HG02610 (cell line): ENCODE measurements around the gene GZMM.

Source experiments
- ATAC-seq: cut with Tn5 transposase; IDR thresholded peaks from one replicate; pipeline ENCODE4 v1.9.1; 2021; ENCODE audit warnings: mild to moderate bottlenecking, moderate library complexity; ENCODE audit not compliant: unreplicated experiment

GZMM gene

DNA sequence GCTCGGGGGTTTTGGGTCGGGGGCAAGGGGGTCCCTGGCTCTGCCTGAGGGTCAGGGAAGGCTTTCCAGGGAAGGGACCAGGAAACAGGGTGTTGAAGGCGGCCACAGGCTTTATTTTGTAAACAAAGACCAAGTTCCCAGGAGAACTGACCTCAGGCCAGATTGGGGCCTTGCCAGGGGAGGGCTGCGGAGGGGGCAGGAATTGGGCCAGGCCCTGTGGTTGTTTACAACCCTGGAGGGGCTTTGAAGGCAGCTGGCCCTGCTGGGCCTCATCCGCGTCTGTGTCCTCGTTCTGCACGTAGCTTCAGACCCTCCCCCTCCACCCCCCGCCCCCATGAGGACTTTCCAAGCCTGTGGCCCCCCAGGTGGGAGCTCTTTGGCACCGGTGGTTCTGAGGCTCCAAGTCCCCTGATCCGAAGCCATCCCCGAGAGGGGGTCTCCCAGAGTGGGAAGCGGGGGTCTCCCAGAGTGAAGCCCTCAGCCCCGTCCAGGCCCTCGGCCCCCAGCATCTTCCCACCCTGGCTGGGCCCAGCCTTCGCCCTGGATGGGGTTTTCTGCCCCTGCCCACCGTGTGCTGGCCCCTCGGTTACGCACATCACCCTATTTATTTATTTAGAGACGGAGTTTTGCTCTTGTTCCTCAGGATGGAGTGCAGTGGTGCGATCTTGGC lies 15.1 kb downstream of the GZMM start:
- no peak for ATAC-seq

DNA sequence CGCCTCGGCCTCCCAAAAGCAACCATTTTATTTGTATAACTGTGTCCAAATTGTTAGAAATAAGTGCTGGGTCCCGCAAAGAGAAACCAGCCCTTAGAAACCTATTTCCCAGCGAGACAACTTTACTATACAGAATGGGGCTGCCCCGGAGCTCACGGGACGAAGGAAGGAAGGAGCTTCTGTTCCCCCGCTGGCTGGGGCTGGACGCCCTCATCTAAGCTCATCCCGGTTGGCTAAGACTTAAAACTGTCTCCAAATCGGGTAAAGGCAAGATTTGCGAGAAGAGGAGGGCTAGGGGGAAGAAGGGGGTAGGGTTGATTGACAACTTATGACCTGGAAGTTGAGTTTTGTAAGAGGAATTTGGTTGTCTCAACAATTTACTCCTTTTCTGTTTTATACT lies 16.3 kb downstream of the GZMM start:
- no peak for ATAC-seq

DNA sequence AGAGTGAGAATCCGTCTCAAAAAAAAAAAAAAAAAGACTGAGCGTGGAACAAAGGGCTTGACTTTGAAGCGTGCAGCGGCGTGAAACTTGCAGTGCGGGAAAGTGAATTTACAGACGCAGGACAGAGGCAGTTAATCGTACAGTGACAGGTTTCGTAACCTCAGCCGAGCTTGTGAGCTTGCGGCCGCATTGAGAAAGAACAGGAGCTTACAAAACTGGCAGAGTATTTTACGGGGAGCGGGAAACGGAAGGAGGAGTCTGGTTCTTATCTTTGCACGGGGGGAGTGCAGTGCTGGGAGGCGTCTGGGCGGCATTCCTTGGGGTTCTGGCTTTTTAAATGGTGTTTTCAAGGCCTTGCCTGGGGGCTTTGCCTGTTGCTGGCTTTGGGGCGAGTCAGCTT lies 22.6 kb downstream of the GZMM start:
- no peak for ATAC-seq

DNA sequence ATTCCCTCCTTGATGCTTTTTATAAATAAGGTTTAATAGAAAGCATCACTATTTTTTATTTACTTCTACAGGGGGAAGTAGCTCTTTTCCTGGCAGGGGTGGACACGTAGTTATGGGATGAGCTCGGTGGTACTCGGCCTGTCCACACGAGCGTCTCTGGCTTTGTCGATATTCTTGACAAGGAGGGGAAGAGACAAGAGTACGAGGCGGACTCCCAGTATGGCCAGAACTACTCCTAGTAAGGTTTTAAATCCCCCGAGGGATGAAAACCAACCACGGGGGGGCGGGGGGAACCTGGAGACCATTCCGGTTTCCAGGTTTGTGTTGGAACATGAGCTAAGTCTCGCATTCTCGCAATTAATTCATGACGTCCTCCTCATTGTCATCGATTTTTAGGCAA lies 23.0 kb downstream of the GZMM start:
- ATAC-seq: no peak

DNA sequence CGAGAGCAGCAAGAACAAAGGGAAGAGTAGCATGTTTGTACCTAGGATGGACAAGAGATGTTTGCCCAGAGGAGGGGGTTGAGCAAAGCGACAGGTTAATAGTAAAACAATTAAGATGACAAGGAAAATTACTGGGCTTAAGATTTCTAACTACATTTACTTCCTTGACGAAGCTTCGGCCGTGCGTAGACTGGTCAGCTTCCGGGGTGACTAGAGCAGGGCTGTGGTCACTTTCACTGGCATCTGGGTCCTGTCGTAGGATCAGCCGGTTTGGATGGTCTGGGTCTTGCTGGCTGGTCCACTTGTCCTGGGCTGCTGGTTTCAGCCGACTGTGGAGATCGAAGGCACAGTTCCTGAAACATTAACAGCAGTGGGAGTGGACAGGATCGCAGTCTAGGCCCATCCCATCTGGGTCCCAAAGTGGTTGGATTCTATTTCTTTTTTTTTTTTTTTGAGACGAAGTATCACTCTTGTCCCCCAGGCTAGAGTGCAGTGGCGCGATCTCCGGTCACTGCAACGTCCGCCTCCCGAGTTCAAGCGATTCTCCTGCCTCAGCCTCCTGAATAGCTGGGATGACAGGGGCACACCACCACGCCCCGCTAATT lies 23.5 kb downstream of the GZMM start:
- no peak for ATAC-seq

DNA sequence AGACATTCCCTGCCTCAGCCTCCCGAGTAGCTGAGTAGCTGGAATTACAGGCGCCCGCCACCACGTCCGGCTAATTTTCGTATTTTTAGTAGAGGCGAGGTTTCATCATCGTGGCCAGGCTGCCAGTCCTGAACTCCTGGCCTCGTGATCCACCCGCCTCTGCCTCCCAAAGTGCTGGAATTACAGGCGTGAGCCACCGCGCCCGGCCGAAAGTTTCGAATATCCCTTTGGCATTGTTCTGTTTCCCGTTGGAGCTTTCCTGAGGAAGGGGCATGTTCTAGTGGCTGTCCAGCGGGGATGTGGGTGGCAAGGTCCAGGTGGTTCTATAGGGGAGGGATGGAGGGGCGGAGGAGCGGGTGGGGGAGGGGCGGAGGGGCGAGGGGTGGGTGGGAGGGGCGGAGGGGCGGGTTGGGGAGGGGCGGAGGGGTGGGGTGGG lies 26.4 kb downstream of the GZMM start:
- ATAC-seq: no peak

DNA sequence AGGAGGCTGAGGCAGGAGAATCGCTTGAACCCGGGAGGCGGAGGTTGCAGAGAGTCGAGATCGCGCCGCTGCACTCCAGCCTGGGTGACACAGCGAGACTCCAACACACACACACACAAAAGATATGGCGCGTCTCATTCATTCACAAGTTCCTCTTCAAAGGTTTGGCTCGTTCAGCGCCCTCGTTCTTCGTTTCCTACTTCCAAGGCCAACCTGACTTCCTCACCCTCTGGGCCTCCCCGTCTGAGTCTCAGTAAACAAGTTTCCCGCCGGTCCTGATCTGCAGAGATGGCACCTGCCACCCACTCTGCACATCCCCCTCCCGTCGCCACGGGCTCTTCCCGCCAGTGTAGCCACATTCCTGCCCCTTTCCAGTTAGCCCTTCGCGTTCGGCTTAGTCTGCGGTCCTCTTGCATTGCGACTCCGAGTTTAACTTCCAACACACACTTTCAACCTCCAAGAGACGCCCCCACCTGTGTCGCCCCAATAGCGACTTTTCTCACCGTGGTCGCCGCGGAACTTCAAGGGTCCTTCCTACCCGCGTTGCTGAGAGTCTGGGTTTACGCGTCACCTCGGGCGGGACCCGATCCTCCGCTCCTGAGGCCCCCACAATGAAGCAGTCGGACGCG lies 27.2 kb downstream of the GZMM start:
- no peak for ATAC-seq

DNA sequence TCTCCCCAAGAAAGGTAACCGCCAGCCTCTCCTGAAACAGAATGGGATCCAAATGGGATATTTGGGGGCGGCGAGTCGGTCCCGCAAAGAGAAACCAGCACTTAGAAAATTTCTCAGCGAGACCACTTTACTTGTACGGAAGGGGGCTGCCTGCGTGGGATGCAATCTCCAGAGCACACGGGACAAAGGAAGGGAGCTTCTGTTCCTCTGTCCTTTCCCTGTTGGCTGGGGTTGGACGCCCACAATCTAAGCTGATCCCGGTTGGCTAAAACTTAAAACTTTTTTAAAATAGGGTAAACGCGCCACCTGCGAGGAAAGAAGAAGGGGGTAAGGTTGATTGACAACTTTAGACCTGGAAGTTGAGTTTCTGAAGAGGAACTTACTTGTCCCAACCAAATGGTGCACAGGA lies 27.7 kb downstream of the GZMM start:
- no peak for ATAC-seq

DNA sequence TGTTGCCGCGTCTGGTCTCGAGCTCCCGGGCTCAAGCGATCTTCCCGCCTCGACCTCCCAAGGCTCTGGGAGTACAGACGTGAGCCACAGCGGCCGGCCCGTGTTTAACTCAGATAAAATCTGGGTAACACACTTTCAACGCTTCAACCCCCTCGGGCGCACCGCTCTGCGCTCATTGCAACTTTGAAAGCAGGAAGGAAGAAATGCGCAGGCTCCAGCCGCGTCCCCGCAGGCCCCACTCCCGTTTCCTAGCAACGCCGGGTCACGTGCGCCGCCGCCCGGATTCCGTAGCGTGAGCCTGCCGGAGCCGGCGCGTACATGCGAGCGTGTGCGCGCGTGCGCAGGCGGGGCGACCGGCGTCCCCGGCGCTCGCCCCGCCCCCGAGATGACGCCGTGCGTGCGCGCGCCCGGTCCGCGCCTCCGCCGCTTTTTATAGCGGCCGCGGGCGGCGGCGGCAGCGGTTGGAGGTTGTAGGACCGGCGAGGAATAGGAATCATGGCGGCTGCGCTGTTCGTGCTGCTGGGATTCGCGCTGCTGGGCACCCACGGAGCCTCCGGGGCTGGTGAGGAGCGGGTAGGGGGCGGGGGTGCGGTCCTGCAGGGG lies 28.4 kb downstream of the GZMM start, which contains the start of gene BSG:
Gene BSG (plus strand): TSS at position 457 of the 603 bp plus-strand sequence. CDS start 39 bp downstream, at position 496.
- peak; percentile 77 for ATAC-seq

DNA sequence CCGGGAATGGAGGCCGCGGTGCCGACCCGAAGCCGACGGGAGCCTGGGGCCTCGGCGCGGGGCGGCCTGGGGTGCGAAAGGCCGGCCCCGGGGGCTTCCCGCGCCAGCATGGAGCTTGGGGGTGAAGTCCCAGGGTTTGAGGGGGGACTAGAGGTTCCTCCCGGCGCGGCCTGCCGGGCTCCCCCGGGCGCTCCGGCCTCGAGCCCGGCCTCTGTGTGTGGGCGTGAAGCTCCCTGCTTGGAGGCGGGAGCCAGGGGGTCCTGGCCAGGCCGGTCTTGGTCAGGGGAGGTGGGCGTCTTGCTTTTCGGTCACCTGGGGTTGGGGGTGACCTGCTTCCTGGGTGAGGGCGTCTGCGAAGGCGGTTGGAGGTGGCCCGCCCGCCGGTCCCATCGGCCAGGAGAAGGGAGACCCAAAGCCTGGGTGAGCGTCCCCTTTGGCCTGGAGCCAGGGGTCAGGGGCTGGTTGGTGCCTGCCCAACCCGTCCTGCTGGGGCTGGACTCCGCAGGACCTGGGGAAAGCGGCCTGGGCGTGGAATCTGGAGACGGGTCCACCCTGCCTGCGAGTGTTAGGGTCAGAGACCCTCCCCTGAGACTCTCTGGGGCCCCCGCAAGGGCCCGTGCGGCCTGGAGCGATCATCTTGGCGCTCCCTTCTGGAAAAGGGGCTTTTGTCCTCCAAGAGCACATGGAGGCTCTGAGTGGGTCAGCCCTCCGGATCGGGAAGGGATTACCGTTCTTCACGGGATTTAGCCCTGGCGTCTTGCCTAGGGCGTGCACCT lies 29.1 kb downstream of the GZMM start:
- no peak for ATAC-seq

DNA sequence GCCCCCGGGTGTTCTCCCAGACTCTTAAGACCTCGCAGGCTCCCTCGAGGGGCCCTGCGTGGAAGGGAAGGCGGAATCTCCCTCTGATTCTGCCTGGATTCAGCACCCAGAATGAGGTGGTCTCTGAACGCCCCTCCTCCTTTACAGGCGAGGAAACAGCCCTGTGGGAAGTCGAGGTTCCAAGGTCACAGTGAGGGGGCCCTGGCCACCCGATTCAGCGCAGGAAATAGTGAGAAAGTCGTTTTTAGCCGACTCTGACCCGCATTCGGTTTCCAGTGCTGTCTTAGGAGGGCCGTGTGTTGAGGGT lies 29.6 kb downstream of the GZMM start:
- no peak for ATAC-seq

DNA sequence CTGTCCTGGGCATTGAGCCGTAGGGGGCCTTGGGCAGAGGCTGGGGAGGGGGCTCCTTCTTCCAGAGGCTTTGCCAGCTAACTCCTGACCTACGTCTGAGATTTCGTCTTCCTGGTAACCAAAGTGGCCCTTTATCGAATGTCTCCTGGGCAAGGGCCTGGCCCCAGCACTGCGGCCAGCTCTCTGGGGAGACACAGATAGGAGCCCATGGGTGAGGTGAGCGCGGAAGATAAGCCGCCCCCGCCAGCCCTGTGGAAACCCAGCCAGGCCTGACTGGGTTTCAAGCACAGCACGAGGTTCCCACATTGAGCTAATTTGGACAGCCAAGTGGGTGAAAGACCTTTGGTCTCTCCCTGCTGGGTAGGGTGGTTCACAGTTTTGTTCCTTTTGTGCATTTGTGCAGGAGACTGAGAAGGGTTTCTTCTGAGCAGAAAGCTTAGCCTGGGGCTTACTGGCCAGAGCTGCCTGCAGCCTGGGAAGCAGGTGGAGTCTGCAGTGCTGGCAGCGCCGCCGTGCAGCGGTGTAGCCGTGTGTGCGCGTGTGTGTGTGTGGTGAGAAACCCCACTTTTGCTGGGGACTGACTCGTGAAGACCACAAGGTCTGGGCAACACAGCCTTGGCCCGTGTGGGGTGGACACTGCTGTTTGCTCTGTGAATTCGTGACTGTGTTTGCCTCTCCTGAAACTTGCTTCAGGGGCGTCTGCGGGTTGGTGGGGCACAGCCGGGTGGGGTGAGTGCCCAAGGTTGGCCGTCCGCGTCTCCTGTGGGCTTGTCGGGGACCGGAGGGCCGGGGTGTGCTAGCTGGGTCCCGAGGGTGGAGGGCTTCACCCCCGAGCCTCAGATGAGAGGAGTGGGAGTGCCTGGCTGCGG lies 31.0 kb downstream of the GZMM start:
- ATAC-seq: no peak

DNA sequence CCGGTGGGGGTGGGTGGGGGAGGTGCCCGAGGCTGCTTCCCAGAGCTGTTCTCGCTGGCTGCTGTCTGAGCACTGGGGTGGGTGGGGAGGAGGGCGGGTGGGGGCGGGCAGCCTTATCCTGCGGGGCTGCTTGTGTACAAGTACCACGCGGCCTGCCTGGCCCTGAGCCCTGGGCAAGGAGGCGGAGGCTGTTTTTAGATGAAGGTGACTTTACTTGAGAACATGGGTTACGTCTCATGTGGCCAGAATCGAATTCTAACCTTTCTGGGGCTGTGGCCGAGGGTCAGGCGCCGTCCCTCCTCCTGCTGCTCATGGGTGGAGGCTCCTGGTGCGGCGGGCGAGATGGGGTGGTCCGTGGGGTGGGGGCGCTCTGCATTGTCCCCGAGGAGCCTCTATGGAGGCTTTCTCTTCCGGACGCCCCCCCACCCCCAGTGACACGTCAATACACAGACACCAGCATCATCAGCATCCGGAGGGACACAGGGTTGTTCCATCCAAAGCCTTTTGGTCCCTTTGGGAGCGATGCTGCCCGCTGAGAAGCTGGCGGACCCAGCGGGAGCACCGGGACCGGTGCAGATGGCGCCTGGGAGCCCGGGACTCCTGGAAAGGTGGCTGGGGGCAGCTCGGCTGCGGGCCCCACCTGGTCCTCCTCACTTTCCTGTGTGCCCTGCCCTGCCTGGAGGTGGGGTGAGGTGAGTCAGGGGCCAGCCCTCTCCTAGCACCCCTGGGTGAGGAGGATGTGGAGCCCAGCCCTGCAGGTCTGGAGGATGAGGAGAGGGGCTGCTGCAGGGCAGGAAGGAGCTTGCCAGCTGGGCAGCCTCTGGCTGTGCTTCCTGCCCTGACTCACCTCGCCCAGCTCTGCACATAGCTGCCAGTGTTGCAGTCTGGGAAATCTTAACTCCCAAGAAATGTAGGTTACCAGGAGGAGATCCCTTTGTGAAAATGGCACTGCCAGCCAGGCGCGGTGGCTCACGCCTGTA lies 32.0 kb downstream of the GZMM start:
- no peak for ATAC-seq

DNA sequence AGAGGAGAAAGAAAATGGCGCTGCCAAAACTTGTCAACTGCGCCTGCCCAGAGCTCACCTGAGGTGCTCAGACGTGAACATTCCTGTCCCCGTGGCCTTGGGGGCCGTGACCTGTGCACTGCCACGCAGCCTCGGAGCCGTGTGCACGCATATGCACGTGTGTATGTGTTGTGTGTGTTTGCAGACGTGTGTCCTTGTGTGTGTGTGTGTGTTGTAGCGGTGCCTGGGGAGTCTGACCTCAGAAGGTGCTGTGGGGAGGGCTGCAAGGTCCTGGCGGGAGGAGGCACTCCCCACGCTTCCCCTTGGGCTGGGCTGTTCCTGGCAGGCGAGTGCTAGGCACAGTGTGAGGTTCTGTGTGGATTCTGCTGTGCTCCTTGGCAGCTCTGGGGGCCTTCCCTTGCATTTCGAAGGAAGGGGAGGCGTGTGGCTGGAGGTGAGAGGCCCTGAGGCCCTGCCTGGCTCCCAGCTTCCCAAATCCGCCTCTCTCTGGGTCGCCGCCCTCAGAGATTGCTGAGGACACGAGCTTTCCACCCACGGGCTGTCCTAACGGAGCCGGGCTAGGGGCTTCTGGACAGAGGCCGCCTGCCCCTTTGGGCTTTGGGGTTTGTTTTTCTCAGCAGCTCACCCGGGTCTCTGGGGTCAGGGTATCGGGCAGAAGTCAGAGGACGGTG lies 33.0 kb downstream of the GZMM start:
- ATAC-seq: no peak

DNA sequence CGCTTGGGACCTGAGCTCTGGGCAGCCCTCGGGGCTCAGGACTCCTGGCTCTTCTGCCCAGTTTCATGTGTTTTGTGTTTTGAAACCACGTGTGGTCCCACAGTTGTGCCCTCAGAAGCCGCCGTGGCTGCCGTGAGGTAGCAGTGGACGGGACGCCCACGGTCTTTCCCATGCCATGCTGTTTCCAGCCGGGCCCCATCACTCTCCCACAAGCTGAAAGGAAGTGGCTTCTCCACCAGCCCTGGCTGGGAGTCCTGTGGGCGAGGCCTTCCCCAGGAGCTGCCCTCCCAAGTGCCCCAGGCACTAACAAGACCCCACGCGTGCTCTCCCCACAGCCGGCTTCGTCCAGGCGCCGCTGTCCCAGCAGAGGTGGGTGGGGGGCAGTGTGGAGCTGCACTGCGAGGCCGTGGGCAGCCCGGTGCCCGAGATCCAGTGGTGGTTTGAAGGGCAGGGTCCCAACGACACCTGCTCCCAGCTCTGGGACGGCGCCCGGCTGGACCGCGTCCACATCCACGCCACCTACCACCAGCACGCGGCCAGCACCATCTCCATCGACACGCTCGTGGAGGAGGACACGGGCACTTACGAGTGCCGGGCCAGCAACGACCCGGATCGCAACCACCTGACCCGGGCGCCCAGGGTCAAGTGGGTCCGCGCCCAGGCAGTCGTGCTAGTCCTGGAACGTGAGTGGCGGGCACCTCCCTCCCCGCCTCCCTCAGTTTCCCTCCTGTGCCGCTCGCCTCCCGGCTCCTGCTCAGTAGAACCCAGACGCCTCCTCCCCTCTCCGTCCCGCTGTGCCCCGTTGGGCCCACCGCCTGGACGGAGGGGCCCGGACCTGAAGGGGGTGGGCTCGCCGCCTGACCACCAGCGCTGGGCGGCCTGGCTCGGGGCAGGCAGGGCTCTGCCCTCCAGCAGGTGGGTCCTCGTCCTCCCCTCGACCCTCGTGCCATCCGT lies 33.9 kb downstream of the GZMM start:
- no peak for ATAC-seq

DNA sequence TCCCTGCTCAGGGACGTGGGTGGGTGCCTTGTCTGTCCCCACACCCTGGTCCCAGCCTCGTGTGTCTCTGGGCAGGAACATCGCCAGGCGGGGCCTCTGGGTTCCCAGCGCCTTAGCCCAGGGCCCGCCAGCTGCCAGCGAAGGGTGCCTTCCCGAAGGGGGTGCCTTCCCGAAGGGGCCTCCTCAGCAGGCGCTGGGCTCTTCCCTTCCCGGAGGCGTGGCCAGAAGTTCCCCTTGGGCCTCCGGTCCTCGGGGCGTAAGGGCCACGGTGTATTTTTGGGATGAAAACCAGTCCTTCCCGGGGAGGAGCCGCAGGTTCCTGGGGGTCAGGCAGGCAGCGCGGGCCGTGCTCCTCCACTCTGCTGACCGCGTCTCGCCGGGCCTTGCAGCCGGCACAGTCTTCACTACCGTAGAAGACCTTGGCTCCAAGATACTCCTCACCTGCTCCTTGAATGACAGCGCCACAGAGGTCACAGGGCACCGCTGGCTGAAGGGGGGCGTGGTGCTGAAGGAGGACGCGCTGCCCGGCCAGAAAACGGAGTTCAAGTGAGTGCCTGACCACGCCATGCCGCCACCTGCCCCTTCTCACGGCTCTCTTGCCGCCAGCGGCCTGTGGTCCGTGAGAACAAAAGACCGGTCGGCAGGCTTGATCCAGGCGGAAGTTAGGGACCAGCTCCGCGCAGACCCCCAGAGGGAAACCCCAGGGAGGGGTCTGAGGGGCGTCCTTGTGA lies 35.4 kb downstream of the GZMM start:
- ATAC-seq: no peak

DNA sequence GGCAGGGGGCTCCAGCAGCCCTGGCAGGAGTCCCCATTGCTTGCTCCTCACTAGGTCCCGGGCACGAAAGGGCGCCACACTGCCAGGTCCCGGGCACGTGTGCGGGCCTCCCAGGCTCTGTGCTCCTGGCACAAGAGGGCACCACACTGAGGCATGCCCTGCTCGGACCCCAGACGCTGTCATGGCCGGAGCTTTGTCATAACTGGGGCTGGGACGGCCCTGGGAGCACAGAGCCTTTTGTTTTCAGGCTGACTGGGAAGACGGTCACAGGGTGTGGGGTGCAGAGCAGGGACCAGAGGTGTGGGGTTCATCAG lies 35.9 kb downstream of the GZMM start:
- ATAC-seq: no peak
